ENCODE measurements around the gene FCER2.

Gene FCER2

GRCh38 chr19:7642295-7643030 lies 59.5 kb downstream of the FCER2 start:
- in situ Hi-C loops (cut with MboI; ENCODE audit: low pct_unique_long_range_greater_than_20kb, low sequenced_read_pairs, unreplicated experiment): no loop called here
- TF ChIP-seq CTCF (IDR thresholded peaks at IDR 0.05; ENCODE audit: extremely low read depth, insufficient read depth, missing control alignments): no peak
- DNase-seq (ENCODE audit: low spot score): no peak

- TF ChIP-seq CTCF (IDR thresholded peaks at IDR 0.05; ENCODE audit: extremely low read depth, insufficient read depth, missing control alignments): no peak
- no peak for DNase-seq (ENCODE audit: low spot score)
- in situ Hi-C loops (cut with MboI; ENCODE audit: low pct_unique_long_range_greater_than_20kb, low sequenced_read_pairs, unreplicated experiment): no loop called here
Measured at GRCh38 chr19:7641290-7642276, 60.3 kb downstream of the FCER2 start.

DNA sequence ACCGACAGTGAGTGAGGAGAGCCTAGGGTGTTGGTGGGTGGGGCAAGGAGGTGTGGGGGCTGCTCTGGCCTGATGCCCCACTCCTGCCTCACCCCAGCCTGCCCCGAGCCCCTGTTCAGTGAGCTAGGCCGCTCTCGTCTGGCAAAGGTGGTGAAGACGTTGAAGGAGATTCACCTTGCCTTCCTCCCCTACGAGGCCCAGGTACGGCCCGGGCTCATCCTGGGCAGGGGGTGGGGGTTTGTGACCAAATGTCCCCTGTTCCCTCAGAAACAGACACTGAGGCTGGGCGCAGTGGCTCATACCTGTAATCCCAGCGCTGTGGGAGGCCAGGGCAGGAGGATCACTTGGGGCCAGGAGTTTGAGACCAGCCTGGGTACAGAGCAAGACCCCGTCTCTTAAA lies 61.1 kb downstream of the FCER2 start:
- no peak for TF ChIP-seq CTCF (IDR thresholded peaks at IDR 0.05; ENCODE audit: extremely low read depth, insufficient read depth, missing control alignments)
- in situ Hi-C loops (cut with MboI; ENCODE audit: low pct_unique_long_range_greater_than_20kb, low sequenced_read_pairs, unreplicated experiment): no loop called here
- no peak for DNase-seq (ENCODE audit: low spot score)

- no peak for TF ChIP-seq CTCF (IDR thresholded peaks at IDR 0.05; ENCODE audit: extremely low read depth, insufficient read depth, missing control alignments)
- no peak for DNase-seq (ENCODE audit: low spot score)
- in situ Hi-C loops (cut with MboI; ENCODE audit: low pct_unique_long_range_greater_than_20kb, low sequenced_read_pairs, unreplicated experiment): no loop called here
Measured at GRCh38 chr19:7639863-7640348, 62.0 kb downstream of the FCER2 start.

DNA sequence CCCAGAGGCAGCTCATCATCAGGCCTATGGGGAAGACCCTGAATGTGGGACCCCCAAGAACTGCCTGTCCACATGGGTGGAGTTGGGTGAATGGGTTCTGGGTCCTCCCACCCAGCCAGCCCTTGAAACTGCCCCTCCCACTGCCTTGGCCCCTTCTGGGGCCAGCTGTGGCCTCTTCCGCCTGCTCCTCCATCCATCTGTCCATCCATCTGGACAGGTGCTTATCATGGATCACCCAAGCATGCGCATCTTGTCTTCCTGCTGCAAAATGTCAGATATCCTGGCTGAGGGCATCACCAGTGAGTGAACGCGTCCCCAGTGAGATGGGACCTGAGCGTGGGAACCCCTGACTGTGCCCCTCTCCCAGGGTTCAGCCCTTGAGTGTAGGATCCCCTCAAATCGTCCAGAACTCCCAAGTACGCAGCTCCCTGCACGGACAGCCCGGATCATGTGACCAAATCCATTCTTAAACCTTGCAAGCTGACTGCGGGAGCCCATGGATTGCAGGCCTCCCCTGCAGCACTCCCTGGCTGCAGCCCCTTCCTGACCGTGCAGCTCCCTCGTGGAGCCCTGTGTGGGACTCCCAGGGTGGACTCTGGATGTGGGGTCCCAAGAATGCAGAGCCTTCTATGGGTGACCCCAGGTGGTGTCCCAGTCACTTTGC lies 63.0 kb downstream of the FCER2 start:
- in situ Hi-C loops (cut with MboI; ENCODE audit: low pct_unique_long_range_greater_than_20kb, low sequenced_read_pairs, unreplicated experiment): no loop called here
- no peak for DNase-seq (ENCODE audit: low spot score)
- no peak for TF ChIP-seq CTCF (IDR thresholded peaks at IDR 0.05; ENCODE audit: extremely low read depth, insufficient read depth, missing control alignments)

Data from GM13977 (cell line).